HG03103 (cell line): Measurements from ENCODE around the gene ASCC1.
A peak's percentile ranks its signal among the peaks of the same experiment; 100 is the strongest.

ENCODE experiments used
- ATAC-seq: cut with Tn5 transposase; IDR thresholded peaks from one replicate; pipeline ENCODE4 v1.9.1; 2021; ENCODE audit warnings: low read depth; ENCODE audit not compliant: unreplicated experiment

ASCC1 gene

GRCh38 chr10:72215611-72216549 lies at the start of gene ASCC1, which contains the start of gene ANAPC16:
Gene ASCC1 (minus strand): TSS chr10:72216276. CDS start chr10:72213298, 2,978 bp downstream.
Gene ANAPC16 (plus strand): TSS chr10:72216012. CDS start chr10:72223915, 7,903 bp downstream.
- peak; percentile 71 for ATAC-seq

- no peak for ATAC-seq
Measured at GRCh38 chr10:72265508-72265907, 49.4 kb upstream of the ASCC1 start.

GRCh38 chr10:72264536-72264935 lies 48.5 kb upstream of the ASCC1 start:
- no peak for ATAC-seq

GRCh38 chr10:72263613-72264241 lies 47.7 kb upstream of the ASCC1 start:
- no peak for ATAC-seq

GRCh38 chr10:72261784-72262404 lies 45.8 kb upstream of the ASCC1 start:
- peak; percentile 12 for ATAC-seq

GRCh38 chr10:72260976-72261783 lies 45.1 kb upstream of the ASCC1 start:
- ATAC-seq, result peak; percentile 40

GRCh38 chr10:72260239-72260975 lies 44.3 kb upstream of the ASCC1 start:
- ATAC-seq, result peak; percentile 59

GRCh38 chr10:72259491-72260238 lies 43.6 kb upstream of the ASCC1 start:
- no peak for ATAC-seq

GRCh38 chr10:72258617-72259016 lies 42.5 kb upstream of the ASCC1 start:
- no peak for ATAC-seq

- ATAC-seq, result no peak
Measured at GRCh38 chr10:72257051-72257892, 41.2 kb upstream of the ASCC1 start.

GRCh38 chr10:72255977-72256729 lies 40.1 kb upstream of the ASCC1 start:
- no peak for ATAC-seq

- ATAC-seq, result no peak
Measured at GRCh38 chr10:72254813-72255568, 38.9 kb upstream of the ASCC1 start.

GRCh38 chr10:72253578-72253977 lies 37.5 kb upstream of the ASCC1 start:
- ATAC-seq, result no peak

GRCh38 chr10:72252972-72253371 lies 36.9 kb upstream of the ASCC1 start:
- ATAC-seq, result no peak

- ATAC-seq, result no peak
Measured at GRCh38 chr10:72251635-72252034, 35.6 kb upstream of the ASCC1 start.

- no peak for ATAC-seq
Measured at GRCh38 chr10:72250666-72251065, 34.6 kb upstream of the ASCC1 start.
